Epithelial cell of proximal tubule (primary cell): ENCODE measurements around the gene FBXL19. TPM values are rescaled to one million over a fixed set of nuclear protein-coding genes. Genes with fewer than 3 reads are reported as not detected.

Experiments used
- DNase-seq: peaks from one replicate; pipeline ENCODE4 v3.0.0-alpha.2; 2011; ENCODE audit warnings: low read depth
- H3K4me3 ChIP-seq: 2 replicates; pipeline ENCODE4 v1.5.1; 2011; ENCODE audit warnings: low read depth, mild to moderate bottlenecking, low read length
- CTCF ChIP-seq: conservative IDR thresholded peaks from 2 replicates; pipeline ENCODE4 v1.5.1; 2012; ENCODE audit warnings: low read depth, mild to moderate bottlenecking, low read length
- total RNA-seq: library from RNA; depleted of rRNA; stranded (reverse); fragments of >200 nt; gene quantifications from 2 replicates; pipeline ENCODE4 v1.2.3, GENCODE V29; 2015

Gene FBXL19
- total RNA-seq, 1 donor from 2014 or later = 65.3 TPM

GRCh38 chr16:30903596-30903995 lies 19.8 kb upstream of the FBXL19 start:
- DNase-seq = no peak
- no peak overlapping the region for H3K4me3 ChIP-seq
- no peak for TF ChIP-seq CTCF

GRCh38 chr16:30904114-30904780 lies 19.1 kb upstream of the FBXL19 start:
- no peak overlapping the region for H3K4me3 ChIP-seq
- DNase-seq = no peak
- no peak for TF ChIP-seq CTCF

- no peak for DNase-seq
- H3K4me3 ChIP-seq = no peak overlapping the region
- no peak for TF ChIP-seq CTCF
Measured at GRCh38 chr16:30907064-30907463, 16.3 kb upstream of the FBXL19 start.

- DNase-seq = no peak
- no peak for TF ChIP-seq CTCF
- no peak overlapping the region for H3K4me3 ChIP-seq
Measured at GRCh38 chr16:30910427-30911029, 12.8 kb upstream of the FBXL19 start.

GRCh38 chr16:30912794-30913412 lies 10.5 kb upstream of the FBXL19 start:
- H3K4me3 ChIP-seq = no peak overlapping the region
- no peak for TF ChIP-seq CTCF
- no peak for DNase-seq

GRCh38 chr16:30914830-30915229 lies 8.5 kb upstream of the FBXL19 start:
- H3K4me3 ChIP-seq = no peak overlapping the region
- no peak for DNase-seq
- TF ChIP-seq CTCF = no peak
